Endodermal cell (in vitro differentiated cells): ENCODE results near the gene ZPLD1. TPM values are rescaled to one million over a fixed set of nuclear protein-coding genes. Genes with fewer than 3 reads are reported as not detected.

Experiments
- DNase-seq: peaks from one replicate; pipeline ENCODE4 v3.0.0-alpha.2; 2017
- H3K27ac ChIP-seq: 2 replicates; pipeline ENCODE4 v1.5.1; 2013; ENCODE audit warnings: mild to moderate bottlenecking, low read depth, low read length, moderate library complexity
- H3K27me3 ChIP-seq: 2 replicates; pipeline ENCODE4 v1.6.1; 2013; ENCODE audit warnings: mild to moderate bottlenecking, low read length, moderate library complexity; ENCODE audit not compliant: insufficient read depth, control insufficient read depth, poor library complexity, severe bottlenecking
- H3K36me3 ChIP-seq: 2 replicates; pipeline ENCODE4 v1.7.0; 2013; ENCODE audit warnings: mild to moderate bottlenecking, low read length, moderate library complexity; ENCODE audit not compliant: control insufficient read depth, insufficient read depth
- H3K4me1 ChIP-seq: one replicate; pipeline ENCODE4 v1.7.0; 2013; ENCODE audit warnings: low read length; ENCODE audit not compliant: control insufficient read depth, insufficient read depth
- H3K4me3 ChIP-seq: 2 replicates; pipeline ENCODE4 v1.5.1; 2013; ENCODE audit warnings: mild to moderate bottlenecking, low read length, moderate library complexity
- H3K9ac ChIP-seq: 2 replicates; pipeline ENCODE4 v1.6.1; 2013; ENCODE audit warnings: mild to moderate bottlenecking, low read length, moderate library complexity; ENCODE audit not compliant: poor library complexity, severe bottlenecking; ENCODE audit errors: extremely low read depth
- H3K9me3 ChIP-seq: 2 replicates; pipeline ENCODE4 v1.6.1; 2013; ENCODE audit warnings: mild to moderate bottlenecking, low read length, moderate library complexity; ENCODE audit not compliant: control insufficient read depth
- H3K27ac Mint-ChIP-seq: 2 replicates; pipeline ENCODE4 v1.8.0; 2020; ENCODE audit warnings: mixed read lengths
- H3K27me3 Mint-ChIP-seq: 2 replicates; pipeline ENCODE4 v1.8.0; 2021; ENCODE audit warnings: mild to moderate bottlenecking, mixed read lengths; ENCODE audit not compliant: insufficient read depth
- H3K36me3 Mint-ChIP-seq: 2 replicates; pipeline ENCODE4 v1.8.0; 2020; ENCODE audit warnings: low read depth, mixed read lengths
- H3K4me1 Mint-ChIP-seq: 2 replicates; pipeline ENCODE4 v1.8.0; 2020; ENCODE audit warnings: mixed read lengths
- H3K4me3 Mint-ChIP-seq: 2 replicates; pipeline ENCODE4 v1.8.0; 2020; ENCODE audit warnings: mild to moderate bottlenecking, moderate library complexity, mixed read lengths
- H3K9me3 Mint-ChIP-seq: 2 replicates; pipeline ENCODE4 v1.8.0; 2020; ENCODE audit warnings: mild to moderate bottlenecking, mixed read lengths
- WGBS, 2 experiments: methylation state at CpG; one replicate each; pipeline versions ENCODE4 v1.1.5 to v1.1.7; 2013; ENCODE audit warnings: missing lambda C conversion rate in 2 of 2, mixed read lengths in 1 of 2; ENCODE audit not compliant: insufficient coverage in 1 of 2, insufficient read length in 1 of 2; 5-methylcytosine and 5-hydroxymethylcytosine counted together
- total RNA-seq, 2 donors: library from RNA; stranded (reverse); fragmentation: NEBNext Ultra II Directional in 1 of 2; extraction: Animal tissue kit (Norgen Biotek cat#: 25700) in 1 of 2; gene quantifications; 2 replicates in 1 of 2; 3 replicates in 1 of 2; pipeline ENCODE4 v1.2.1, GENCODE V29; 2021
- TF ChIP-seq, protein P1 (sequence below): fragments of 200-600 bp; sonication (generic); conservative IDR thresholded peaks from 2 replicates; pipeline ENCODE4 v1.5.0; 2021; ENCODE audit warnings: antibody characterized with exemption, mild to moderate bottlenecking

Gene ZPLD1
- total RNA-seq, 2 donors from 2014 or later: 0.18 TPM; not detected in 1

- TF ChIP-seq, protein P1, sequence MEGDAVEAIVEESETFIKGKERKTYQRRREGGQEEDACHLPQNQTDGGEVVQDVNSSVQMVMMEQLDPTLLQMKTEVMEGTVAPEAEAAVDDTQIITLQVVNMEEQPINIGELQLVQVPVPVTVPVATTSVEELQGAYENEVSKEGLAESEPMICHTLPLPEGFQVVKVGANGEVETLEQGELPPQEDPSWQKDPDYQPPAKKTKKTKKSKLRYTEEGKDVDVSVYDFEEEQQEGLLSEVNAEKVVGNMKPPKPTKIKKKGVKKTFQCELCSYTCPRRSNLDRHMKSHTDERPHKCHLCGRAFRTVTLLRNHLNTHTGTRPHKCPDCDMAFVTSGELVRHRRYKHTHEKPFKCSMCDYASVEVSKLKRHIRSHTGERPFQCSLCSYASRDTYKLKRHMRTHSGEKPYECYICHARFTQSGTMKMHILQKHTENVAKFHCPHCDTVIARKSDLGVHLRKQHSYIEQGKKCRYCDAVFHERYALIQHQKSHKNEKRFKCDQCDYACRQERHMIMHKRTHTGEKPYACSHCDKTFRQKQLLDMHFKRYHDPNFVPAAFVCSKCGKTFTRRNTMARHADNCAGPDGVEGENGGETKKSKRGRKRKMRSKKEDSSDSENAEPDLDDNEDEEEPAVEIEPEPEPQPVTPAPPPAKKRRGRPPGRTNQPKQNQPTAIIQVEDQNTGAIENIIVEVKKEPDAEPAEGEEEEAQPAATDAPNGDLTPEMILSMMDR: no peak
- DNase-seq: no peak
- no peaks in the 10 kb centered on the region for H3K9me3 ChIP-seq
- H3K4me3 ChIP-seq: no peak overlapping the region
- Mint-ChIP-seq H3K4me1 (peaks cover 3% of the 10 kb centered on the region), H3K27ac (no peak overlapping the region), H3K4me3 (no peak overlapping the region), H3K27me3 (no peaks in the 10 kb centered on the region), H3K9me3 (no peaks in the 10 kb centered on the region), H3K36me3 (no peaks in the 10 kb centered on the region)
- H3K27me3 ChIP-seq: no peaks in the 10 kb centered on the region
- H3K36me3 ChIP-seq: no peaks in the 10 kb centered on the region
- H3K4me1 ChIP-seq: no peaks in the 10 kb centered on the region
- no peak overlapping the region for H3K9ac ChIP-seq
- no peak overlapping the region for H3K27ac ChIP-seq
- WGBS, 2 experiments: 99 to 100% methylated on average over 2 of the region's 2 CpGs
These were observed 36.7 kb downstream of the ZPLD1 start for GRCh38 chr3:102471491-102471890.

GRCh38 chr3:102473648-102474047, 38.8 kb downstream of the ZPLD1 start:
- Mint-ChIP-seq H3K27me3 (no peaks in the 10 kb centered on the region), H3K27ac (peak overlapping the region; percentile 53), H3K4me3 (no peak overlapping the region), H3K36me3 (no peaks in the 10 kb centered on the region), H3K4me1 (peaks cover 15% of the 10 kb centered on the region), H3K9me3 (no peaks in the 10 kb centered on the region)
- Histone ChIP-seq H3K27me3 (no peaks in the 10 kb centered on the region), H3K27ac (no peak overlapping the region), H3K36me3 (no peaks in the 10 kb centered on the region), H3K9ac (no peak overlapping the region), H3K4me1 (peaks cover 3% of the 10 kb centered on the region), H3K9me3 (no peaks in the 10 kb centered on the region), H3K4me3 (no peak overlapping the region)
- DNase-seq: no peak
- TF ChIP-seq, protein P1: no peak

DNA sequence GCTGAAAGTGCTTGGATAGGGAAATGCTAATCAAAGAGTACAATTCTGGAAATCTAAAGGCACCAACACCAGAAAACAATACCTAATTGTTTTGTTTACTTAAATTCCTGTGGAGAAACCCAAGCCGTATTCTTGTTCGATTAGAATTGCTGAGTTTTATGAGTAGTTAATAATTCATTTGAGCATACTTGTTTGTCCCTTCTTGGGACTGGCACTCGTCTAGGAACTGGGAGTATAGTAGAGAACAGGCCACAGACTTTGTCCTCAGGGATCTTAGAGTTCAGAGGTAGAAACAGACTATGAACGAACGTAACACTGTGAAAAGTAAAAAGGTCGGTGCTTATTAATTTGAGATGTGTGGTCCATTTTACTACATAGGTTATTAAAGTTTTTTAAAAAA, 39.4 kb downstream of the ZPLD1 start:
- H3K27ac Mint-ChIP-seq: no peak overlapping the region
- H3K4me1 Mint-ChIP-seq: peaks cover 19% of the 10 kb centered on the region
- TF ChIP-seq, protein P1: no peak
- H3K4me3 Mint-ChIP-seq: no peak overlapping the region
- H3K9ac ChIP-seq: no peak overlapping the region
- H3K27ac ChIP-seq: no peak overlapping the region
- H3K36me3 ChIP-seq: no peaks in the 10 kb centered on the region
- no peaks in the 10 kb centered on the region for H3K9me3 ChIP-seq
- H3K27me3 ChIP-seq: no peaks in the 10 kb centered on the region
- no peak overlapping the region for H3K4me3 ChIP-seq
- no peaks in the 10 kb centered on the region for H3K36me3 Mint-ChIP-seq
- no peaks in the 10 kb centered on the region for H3K27me3 Mint-ChIP-seq
- H3K9me3 Mint-ChIP-seq: no peaks in the 10 kb centered on the region
- WGBS, 2 experiments: 79 to 96% methylated on average over 5 to 6 of the region's 6 CpGs
- peaks cover 3% of the 10 kb centered on the region for H3K4me1 ChIP-seq
- no peak for DNase-seq
